Neutrophil (primary cell): Measurements from ENCODE around the gene TBC1D4.

Experiments
- H3K27ac ChIP-seq: fragments of 200-600 bp; sonication (generic); 2 replicates; pipeline ENCODE4 v1.5.1; 2016; ENCODE audit warnings: mild to moderate bottlenecking, moderate library complexity
- H3K27me3 ChIP-seq: fragments of 200-600 bp; sonication (generic); 2 replicates; pipeline ENCODE4 v1.6.0; 2016; ENCODE audit warnings: mild to moderate bottlenecking
- H3K36me3 ChIP-seq: fragments of 200-600 bp; sonication (generic); 2 replicates; pipeline ENCODE4 v1.5.1; 2017
- H3K4me1 ChIP-seq, 2 experiments: fragments of 200-600 bp in 1 of 2; sonication (generic) in 1 of 2; 1 replicate in 1 of 2; 2 replicates in 1 of 2; pipeline versions ENCODE4 v1.5.1 to v1.6.1; 2013 to 2016; ENCODE audit warnings: low read depth in 1 of 2, low read length in 1 of 2, mild to moderate bottlenecking in 1 of 2, moderate library complexity in 1 of 2; ENCODE audit not compliant: control insufficient read depth in 1 of 2, insufficient read depth in 1 of 2
- H3K4me3 ChIP-seq, 2 experiments: fragments of 200-600 bp in 1 of 2; sonication (generic) in 1 of 2; 1 replicate in 1 of 2; 2 replicates in 1 of 2; pipeline ENCODE4 v1.5.1; 2013 to 2016; ENCODE audit warnings: low read depth in 1 of 2, low read length in 1 of 2, mild to moderate bottlenecking in 1 of 2, moderate library complexity in 1 of 2
- H3K9me3 ChIP-seq: fragments of 200-600 bp; sonication (generic); 2 replicates; pipeline ENCODE4 v1.5.1; 2016
- CTCF ChIP-seq: fragments of 200-600 bp; sonication (generic); IDR thresholded peaks from 2 replicates; pipeline ENCODE4 v1.5.1; 2016; ENCODE audit warnings: antibody characterized with exemption

Gene TBC1D4

GRCh38 chr13:75482070-75482819 is at the start of gene TBC1D4:
TBC1D4 (minus strand) TSS chr13:75482169; CDS start chr13:75481767, 402 bp downstream.
- Histone ChIP-seq H3K9me3 (no peaks in the 10 kb centered on the region), H3K4me1 (peaks cover 30 to 34% of the 10 kb centered on the region in 2 experiments), H3K27me3 (peaks cover 78% of the 10 kb centered on the region), H3K27ac (peak within 1 kb of the TSS; percentile 16), H3K36me3 (no peaks in the 10 kb centered on the region), H3K4me3 (peak within 1 kb of the TSS; percentile 73 to 75)
- TF ChIP-seq CTCF, result no peak

- Histone ChIP-seq H3K27me3 (no peaks in the 10 kb centered on the region), H3K36me3 (peaks cover 42% of the 10 kb centered on the region), H3K9me3 (no peaks in the 10 kb centered on the region), H3K4me3 (no peak overlapping the region), H3K27ac (no peak overlapping the region), H3K4me1 (peaks cover 14 to 21% of the 10 kb centered on the region in 2 experiments)
- no peak for TF ChIP-seq CTCF
These were observed 48.6 kb upstream of the TBC1D4 start for GRCh38 chr13:75530549-75530961.

- Histone ChIP-seq H3K9me3 (no peaks in the 10 kb centered on the region), H3K27ac (no peak overlapping the region), H3K4me1 (no peaks in the 10 kb centered on the region), H3K4me3 (no peak overlapping the region), H3K36me3 (peaks cover 19% of the 10 kb centered on the region), H3K27me3 (no peaks in the 10 kb centered on the region)
- TF ChIP-seq CTCF, result no peak
These were observed 40.0 kb upstream of the TBC1D4 start for GRCh38 chr13:75521956-75522355.

- no peaks in the 10 kb centered on the region for H3K27me3 ChIP-seq
- no peaks in the 10 kb centered on the region for H3K4me1 ChIP-seq
- no peaks in the 10 kb centered on the region for H3K36me3 ChIP-seq
- no peak overlapping the region for H3K4me3 ChIP-seq
- H3K27ac ChIP-seq, result no peak overlapping the region
- H3K9me3 ChIP-seq, result no peaks in the 10 kb centered on the region
- TF ChIP-seq CTCF, result no peak
These were observed 36.6 kb upstream of the TBC1D4 start for GRCh38 chr13:75518439-75519088.

- Histone ChIP-seq H3K27me3 (no peaks in the 10 kb centered on the region), H3K9me3 (no peaks in the 10 kb centered on the region), H3K4me3 (no peak overlapping the region), H3K36me3 (no peaks in the 10 kb centered on the region), H3K4me1 (no peaks in the 10 kb centered on the region), H3K27ac (no peak overlapping the region)
- no peak for TF ChIP-seq CTCF
These were observed 32.4 kb upstream of the TBC1D4 start for GRCh38 chr13:75514080-75514995.
